Smooth muscle cell (in vitro differentiated cells): ENCODE data around the gene STIMATE. TPM values are rescaled to one million over a fixed set of nuclear protein-coding genes. Genes with fewer than 3 reads are reported as not detected.

Source experiments
- DNase-seq: peaks from one replicate; lab custom pipeline; 2025; ENCODE audit not compliant: unreplicated experiment; lab: John Stamatoyannopoulos, UW
- H2AFZ ChIP-seq: fragments of 200-600 bp; sonication (generic); 2 replicates; pipeline ENCODE4 v1.6.0; 2016; ENCODE audit warnings: antibody characterized with exemption, low read depth, mild to moderate bottlenecking
- H3F3A ChIP-seq: fragments of 200-600 bp; sonication (generic); 2 replicates; pipeline ENCODE4 v1.6.0; 2017; ENCODE audit warnings: antibody characterized with exemption, low read depth
- H3K27ac ChIP-seq: fragments of 200-600 bp; sonication (generic); 2 replicates; pipeline ENCODE4 v1.5.1; 2016; ENCODE audit warnings: low read depth, mild to moderate bottlenecking
- H3K27me3 ChIP-seq: fragments of 200-600 bp; sonication (generic); 2 replicates; pipeline ENCODE4 v1.6.1; 2016; ENCODE audit warnings: low read depth, mild to moderate bottlenecking
- H3K36me3 ChIP-seq: fragments of 200-600 bp; sonication (generic); 2 replicates; pipeline ENCODE4 v1.5.1; 2016; ENCODE audit warnings: low read depth
- H3K4me1 ChIP-seq: fragments of 200-600 bp; sonication (generic); 2 replicates; pipeline ENCODE4 v1.5.1; 2016; ENCODE audit warnings: low read depth
- H3K4me2 ChIP-seq: fragments of 200-600 bp; sonication (generic); 2 replicates; pipeline ENCODE4 v1.6.0; 2016; ENCODE audit warnings: mild to moderate bottlenecking
- H3K4me3 ChIP-seq: fragments of 200-600 bp; sonication (generic); 2 replicates; pipeline ENCODE4 v1.5.1; 2016; ENCODE audit warnings: mild to moderate bottlenecking
- H3K79me2 ChIP-seq: fragments of 200-600 bp; sonication (generic); 2 replicates; pipeline ENCODE4 v1.6.0; 2016; ENCODE audit warnings: low read depth, mild to moderate bottlenecking
- H3K9ac ChIP-seq: fragments of 200-600 bp; sonication (generic); 2 replicates; pipeline ENCODE4 v1.6.0; 2016; ENCODE audit warnings: low read depth
- H3K9me3 ChIP-seq: fragments of 200-600 bp; sonication (generic); replicated peaks from 2 replicates; pipeline ENCODE4 v1.5.1; 2016; ENCODE audit warnings: low read depth
- H4K20me1 ChIP-seq: fragments of 200-600 bp; sonication (generic); 2 replicates; pipeline ENCODE4 v1.6.0; 2016; ENCODE audit warnings: low read depth
- WGBS: methylation state at CpG from one replicate; pipeline ENCODE4 v1.1.7; 2016; ENCODE audit warnings: low lambda C conversion rate; 5-methylcytosine and 5-hydroxymethylcytosine counted together
- polyA plus RNA-seq: library from polyadenylated mRNA; unstranded; fragments of >200 nt; fragmentation: Nextera tagmentation; extraction: Ambion mirVana; gene quantifications from 2 replicates; pipeline ENCODE4 v1.2.1, GENCODE V29; 2016
- total RNA-seq: library from RNA; depleted of rRNA; stranded (reverse); fragments of >200 nt; gene quantifications from 2 replicates; pipeline ENCODE4 v1.2.3, GENCODE V29; 2014
- TF ChIP-seq, protein P1 (sequence below): fragments of 200-600 bp; sonication (generic); IDR thresholded peaks from 2 replicates; pipeline ENCODE4 v1.5.1; 2017; ENCODE audit warnings: borderline replicate concordance, mild to moderate bottlenecking, antibody characterized with exemption; ENCODE audit not compliant: insufficient read depth, poor library complexity, severe bottlenecking

Gene STIMATE
- total and polyA plus RNA-seq, 2 experiments from 2014 or later: 12.8 to 18.1 TPM

DNA sequence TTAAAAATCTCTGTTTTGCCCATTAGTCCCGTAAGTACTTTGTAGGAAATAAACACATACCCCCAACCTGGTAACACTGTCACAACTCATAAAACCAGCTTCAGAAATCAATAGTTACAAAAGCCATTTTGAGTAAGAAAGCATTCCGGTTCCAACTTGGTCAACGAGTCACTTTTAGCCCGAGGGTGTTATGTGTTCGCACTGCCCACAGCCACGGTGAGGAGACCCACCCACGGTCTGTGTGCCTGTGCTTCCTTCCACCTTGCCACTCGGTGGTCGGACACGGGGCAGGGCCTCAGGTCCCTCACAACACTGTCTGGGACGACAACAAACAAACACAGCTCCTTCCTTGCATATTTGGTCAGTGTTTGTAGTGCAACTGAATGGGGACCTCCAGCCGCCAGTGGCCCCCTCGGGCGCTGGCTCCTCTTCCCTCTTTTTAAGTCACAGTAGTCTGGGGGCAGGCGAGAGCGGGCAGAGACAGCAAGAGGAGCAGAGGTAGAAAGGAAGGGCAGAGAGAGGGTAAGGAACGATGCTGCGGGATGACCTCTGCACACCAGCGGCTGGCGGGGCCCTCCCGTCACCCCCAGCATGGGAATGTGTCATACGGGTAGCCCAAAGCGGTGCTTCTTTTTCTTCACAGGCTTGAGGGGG lies 57.3 kb downstream of the STIMATE start:
- no peaks in the 10 kb centered on the region for H3K9me3 ChIP-seq
- no peaks in the 10 kb centered on the region for H3K36me3 ChIP-seq
- no peak overlapping the region for H3K27ac ChIP-seq
- H3K27me3 ChIP-seq: no peaks in the 10 kb centered on the region
- no peaks in the 10 kb centered on the region for H4K20me1 ChIP-seq
- no peak for DNase-seq
- TF ChIP-seq, protein P1, sequence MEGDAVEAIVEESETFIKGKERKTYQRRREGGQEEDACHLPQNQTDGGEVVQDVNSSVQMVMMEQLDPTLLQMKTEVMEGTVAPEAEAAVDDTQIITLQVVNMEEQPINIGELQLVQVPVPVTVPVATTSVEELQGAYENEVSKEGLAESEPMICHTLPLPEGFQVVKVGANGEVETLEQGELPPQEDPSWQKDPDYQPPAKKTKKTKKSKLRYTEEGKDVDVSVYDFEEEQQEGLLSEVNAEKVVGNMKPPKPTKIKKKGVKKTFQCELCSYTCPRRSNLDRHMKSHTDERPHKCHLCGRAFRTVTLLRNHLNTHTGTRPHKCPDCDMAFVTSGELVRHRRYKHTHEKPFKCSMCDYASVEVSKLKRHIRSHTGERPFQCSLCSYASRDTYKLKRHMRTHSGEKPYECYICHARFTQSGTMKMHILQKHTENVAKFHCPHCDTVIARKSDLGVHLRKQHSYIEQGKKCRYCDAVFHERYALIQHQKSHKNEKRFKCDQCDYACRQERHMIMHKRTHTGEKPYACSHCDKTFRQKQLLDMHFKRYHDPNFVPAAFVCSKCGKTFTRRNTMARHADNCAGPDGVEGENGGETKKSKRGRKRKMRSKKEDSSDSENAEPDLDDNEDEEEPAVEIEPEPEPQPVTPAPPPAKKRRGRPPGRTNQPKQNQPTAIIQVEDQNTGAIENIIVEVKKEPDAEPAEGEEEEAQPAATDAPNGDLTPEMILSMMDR: no peak
- H3K4me2 ChIP-seq: no peak overlapping the region
- no peak overlapping the region for H3K9ac ChIP-seq
- H3K4me1 ChIP-seq: no peaks in the 10 kb centered on the region
- WGBS: 86% methylated on average over 23 of the region's 23 CpGs
- no peaks in the 10 kb centered on the region for H3K79me2 ChIP-seq
- H2AFZ ChIP-seq: no peak overlapping the region
- H3K4me3 ChIP-seq: no peak overlapping the region
- H3F3A ChIP-seq: no peaks in the 10 kb centered on the region

DNA sequence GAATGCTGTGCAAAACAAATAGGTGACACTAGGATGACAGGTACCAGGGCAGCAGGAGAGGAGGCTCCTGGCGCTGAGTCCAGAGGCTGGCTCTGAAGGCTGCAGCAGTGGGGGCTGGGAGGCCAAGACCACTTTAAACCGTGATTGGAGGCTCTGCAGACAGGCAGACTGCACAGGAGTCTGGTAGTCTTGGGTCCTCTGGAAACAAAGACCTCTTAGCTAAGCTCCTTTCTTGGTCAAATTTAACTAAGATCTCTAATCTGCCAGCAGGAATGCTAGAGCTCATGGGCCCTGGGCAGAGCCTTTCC lies 58.1 kb downstream of the STIMATE start:
- Histone ChIP-seq H3F3A (no peaks in the 10 kb centered on the region), H3K36me3 (no peaks in the 10 kb centered on the region), H3K9ac (no peak overlapping the region), H3K9me3 (no peaks in the 10 kb centered on the region), H3K79me2 (no peaks in the 10 kb centered on the region), H4K20me1 (no peaks in the 10 kb centered on the region), H3K4me1 (no peaks in the 10 kb centered on the region), H2AFZ (no peak overlapping the region), H3K4me2 (no peak overlapping the region), H3K4me3 (no peak overlapping the region), H3K27ac (no peak overlapping the region), H3K27me3 (no peaks in the 10 kb centered on the region)
- DNase-seq: no peak
- TF ChIP-seq, protein P1: no peak
- 82% methylated on average over 2 of the region's 2 CpGs for WGBS

DNA sequence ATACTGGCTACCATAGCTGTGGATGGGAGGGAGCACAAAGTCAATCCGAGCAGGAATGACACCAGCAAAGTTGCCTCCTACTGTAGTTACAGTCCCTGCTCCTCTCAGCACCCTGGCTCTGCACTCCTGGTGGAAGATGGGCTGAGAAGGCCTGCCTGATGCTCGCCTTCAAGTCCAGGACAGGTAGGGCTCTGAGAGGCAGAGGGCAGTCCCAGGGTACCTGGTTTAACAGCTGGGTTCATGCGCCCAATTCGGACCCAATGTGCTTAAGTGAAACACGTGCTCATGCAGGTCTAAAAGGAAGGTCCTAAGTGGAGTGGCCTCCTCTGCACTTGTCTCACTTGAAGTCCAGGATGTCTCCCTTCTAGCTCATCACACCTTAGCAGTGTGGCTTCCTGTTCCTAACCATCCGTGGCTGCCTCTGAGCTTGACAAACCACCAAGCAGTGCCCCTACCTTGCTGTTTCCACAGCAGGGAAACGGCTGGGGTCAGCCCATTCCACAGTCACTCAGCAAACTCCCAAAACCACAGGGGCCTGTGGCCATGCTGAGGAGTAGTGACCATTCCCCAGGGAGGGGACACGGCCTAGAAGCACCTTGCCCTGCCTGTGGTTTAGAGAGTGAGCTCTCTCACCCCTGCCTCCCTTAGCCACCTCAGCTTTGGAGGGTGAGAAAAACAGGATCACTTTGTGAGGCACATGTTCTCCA lies 58.6 kb downstream of the STIMATE start:
- 96% methylated on average over 8 of the region's 8 CpGs for WGBS

More for the DNA sequence above, 58.6 kb downstream of the STIMATE start:
- Histone ChIP-seq H3K4me3 (no peak overlapping the region), H3F3A (no peaks in the 10 kb centered on the region), H3K4me1 (no peaks in the 10 kb centered on the region), H2AFZ (no peak overlapping the region), H3K4me2 (no peak overlapping the region), H3K36me3 (no peaks in the 10 kb centered on the region), H3K27ac (no peak overlapping the region), H3K27me3 (no peaks in the 10 kb centered on the region), H3K79me2 (no peaks in the 10 kb centered on the region), H4K20me1 (no peaks in the 10 kb centered on the region), H3K9ac (no peak overlapping the region), H3K9me3 (no peaks in the 10 kb centered on the region)
- no peak for DNase-seq
- TF ChIP-seq, protein P1: no peak
